ENCODE data around the gene ADAMTSL1. TPM values are rescaled to one million over a fixed set of nuclear protein-coding genes. Genes with fewer than 3 reads are reported as not detected.

The ADAMTSL1 gene
- 3.4 TPM for total RNA-seq
- long read RNA-seq, partial matches to known transcripts, result 0 of 4 reads
- long read RNA-seq, other reads (novel, unspliced or antisense), result 4 of 4 reads

- no peak for DNase-seq (ENCODE audit: low spot score)
Observed at GRCh38 chr9:18473652-18474279, at the start of gene ADAMTSL1. Gene ADAMTSL1 (plus strand): TSS chr9:18474153. CDS start chr9:18474233, 80 bp downstream.

DNA sequence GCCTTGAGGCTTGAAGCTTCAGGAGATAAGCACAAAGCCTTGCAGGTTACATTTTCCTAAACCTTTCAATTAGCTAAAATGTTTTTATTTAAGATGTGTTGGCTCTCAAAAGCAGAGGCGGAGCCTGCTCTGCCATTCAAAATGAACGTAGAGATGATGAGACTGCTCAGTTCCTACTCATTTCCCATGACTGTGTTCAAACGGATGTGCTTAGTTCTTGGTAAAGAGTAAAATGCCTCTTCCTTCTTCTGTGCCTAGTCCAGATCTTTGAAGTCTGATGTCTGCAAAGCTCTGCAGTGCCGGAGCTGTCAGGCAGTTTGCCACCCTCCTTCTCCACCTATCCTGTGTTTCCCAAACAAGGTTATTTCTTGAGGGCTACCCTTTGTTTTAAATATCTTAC, 46.3 kb upstream of the ADAMTSL1 start:
- DNase-seq (ENCODE audit: low spot score), result no peak

DNA sequence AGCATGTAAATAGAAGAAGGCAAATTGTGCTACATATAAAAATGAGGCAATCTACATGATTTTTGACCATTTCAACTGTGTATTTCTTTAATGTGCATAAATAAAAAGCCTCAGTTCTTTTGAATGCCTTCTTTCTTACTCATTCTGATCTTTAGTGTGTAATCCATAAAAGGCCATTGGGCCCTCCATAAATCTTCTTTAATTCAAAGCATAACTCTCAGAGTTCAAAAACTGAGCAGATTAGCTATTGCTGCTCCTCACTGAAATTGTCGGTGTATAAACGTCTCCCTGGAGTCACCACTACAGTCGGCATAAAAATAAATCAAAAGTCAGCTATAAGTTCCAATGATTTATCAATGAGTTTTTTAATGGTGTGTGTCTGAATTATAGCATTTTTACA, 45.3 kb upstream of the ADAMTSL1 start:
- no peak for DNase-seq (ENCODE audit: low spot score)

DNA sequence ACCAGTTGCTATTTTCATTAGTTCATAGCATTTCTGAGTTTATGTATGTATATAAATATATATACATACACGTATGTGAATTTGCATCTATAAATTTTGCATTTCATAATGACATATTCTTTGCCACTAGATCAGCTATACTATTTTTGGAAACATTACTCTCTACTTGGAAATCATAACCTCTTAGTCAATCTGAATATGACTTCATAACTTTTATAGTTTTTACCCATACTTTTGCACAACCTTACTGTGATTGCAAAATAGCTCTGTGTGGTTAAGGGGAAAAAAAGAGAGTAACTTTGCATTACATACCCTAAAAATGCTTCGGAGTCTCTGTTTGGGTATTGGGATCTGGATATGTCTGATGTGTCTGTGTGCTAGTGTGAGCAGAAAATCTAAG, 44.9 kb upstream of the ADAMTSL1 start:
- DNase-seq (ENCODE audit: low spot score), result no peak

DNA sequence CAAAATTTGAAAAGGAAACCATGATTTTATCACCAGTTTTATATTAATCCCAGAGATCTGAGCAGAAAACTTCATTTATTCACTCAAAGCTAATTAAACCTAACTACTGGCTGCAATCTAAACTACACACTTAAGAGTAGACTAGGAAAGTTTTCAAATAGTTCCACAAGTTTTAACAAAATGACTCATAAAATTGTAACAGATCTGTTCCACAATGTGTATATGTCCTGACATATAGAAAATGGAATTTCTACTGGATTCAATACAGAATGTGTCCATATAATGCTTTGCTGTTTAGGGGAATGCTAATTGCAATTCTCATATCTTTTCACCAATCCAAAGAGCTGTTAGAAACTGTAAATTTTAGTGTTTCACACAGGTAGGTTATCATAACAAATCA, 40.3 kb upstream of the ADAMTSL1 start:
- no peak for DNase-seq (ENCODE audit: low spot score)

- DNase-seq (ENCODE audit: low spot score), result no peak
Observed at GRCh38 chr9:18437315-18438201, 36.4 kb upstream of the ADAMTSL1 start.

- no peak for DNase-seq (ENCODE audit: low spot score)
Observed at GRCh38 chr9:18438300-18438925, 35.5 kb upstream of the ADAMTSL1 start.

- DNase-seq (ENCODE audit: low spot score), result no peak
Observed at GRCh38 chr9:18438951-18439350, 35.0 kb upstream of the ADAMTSL1 start.

DNA sequence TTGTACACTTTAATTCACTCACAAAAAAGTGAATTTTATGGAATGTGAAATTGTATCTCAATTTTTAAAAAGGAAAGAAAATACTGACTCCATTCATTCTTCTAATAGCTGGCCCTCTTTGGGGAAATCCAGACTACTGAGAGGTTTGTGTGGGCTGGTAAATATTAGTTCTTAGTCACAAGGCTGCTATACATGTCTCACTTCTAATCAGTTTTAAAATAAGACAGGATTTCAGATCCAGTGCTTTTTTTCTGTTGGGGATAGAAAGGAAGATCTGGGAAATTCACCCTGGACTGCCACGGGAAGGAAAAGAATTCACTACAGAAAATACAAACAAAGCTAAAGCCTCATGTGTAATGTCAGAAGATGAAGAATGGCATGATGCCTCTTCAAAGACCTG, 32.7 kb upstream of the ADAMTSL1 start:
- no peak for DNase-seq (ENCODE audit: low spot score)

- no peak for DNase-seq (ENCODE audit: low spot score)
Observed at GRCh38 chr9:18442629-18443491, 31.1 kb upstream of the ADAMTSL1 start.

GRCh38 chr9:18447131-18447530, 26.8 kb upstream of the ADAMTSL1 start:
- DNase-seq (ENCODE audit: low spot score), result no peak

DNA sequence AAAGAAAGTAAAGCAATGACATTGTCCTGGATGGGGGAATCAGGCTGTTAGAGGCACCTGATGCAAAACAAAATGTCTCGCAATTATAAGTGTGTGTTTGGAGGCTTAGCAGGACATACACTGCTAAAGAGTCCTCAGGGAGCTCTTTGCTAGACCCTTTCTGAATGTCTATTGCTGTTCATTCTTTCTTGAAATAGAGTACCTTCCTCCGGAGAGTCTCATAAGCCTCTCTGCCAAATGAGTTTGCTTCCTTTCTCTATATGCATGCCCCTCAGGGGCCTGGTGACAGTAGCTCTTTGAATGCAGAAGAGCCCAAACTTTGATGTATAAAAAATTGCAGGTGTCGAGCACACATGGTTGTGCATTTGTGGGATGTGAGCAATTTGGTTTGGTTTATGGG, 26.4 kb upstream of the ADAMTSL1 start:
- DNase-seq (ENCODE audit: low spot score), result no peak

GRCh38 chr9:18448101-18448500, 25.9 kb upstream of the ADAMTSL1 start:
- DNase-seq (ENCODE audit: low spot score), result no peak

GRCh38 chr9:18451406-18451805, 22.5 kb upstream of the ADAMTSL1 start:
- DNase-seq (ENCODE audit: low spot score), result no peak

DNA sequence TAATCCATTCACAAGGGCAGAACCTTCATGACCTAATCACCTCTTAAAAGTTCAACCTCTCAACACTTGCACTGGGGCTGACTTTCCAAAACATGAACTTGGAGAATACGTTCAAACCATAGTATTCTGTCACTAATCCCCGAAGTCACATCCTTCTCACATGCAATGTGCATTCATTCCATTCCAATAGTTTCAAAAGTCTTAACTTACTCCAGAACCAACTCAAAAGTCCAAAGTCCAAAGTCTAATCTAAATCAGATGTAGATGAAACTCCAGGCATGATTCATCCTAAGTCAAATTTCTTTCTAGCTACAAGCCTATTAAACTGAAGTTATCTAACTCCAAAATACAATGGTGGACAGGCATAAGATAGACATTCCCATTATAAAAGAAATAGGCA, 21.7 kb upstream of the ADAMTSL1 start:
- no peak for DNase-seq (ENCODE audit: low spot score)

- DNase-seq (ENCODE audit: low spot score), result no peak
Observed at GRCh38 chr9:18456624-18457237, 17.2 kb upstream of the ADAMTSL1 start.

DNA sequence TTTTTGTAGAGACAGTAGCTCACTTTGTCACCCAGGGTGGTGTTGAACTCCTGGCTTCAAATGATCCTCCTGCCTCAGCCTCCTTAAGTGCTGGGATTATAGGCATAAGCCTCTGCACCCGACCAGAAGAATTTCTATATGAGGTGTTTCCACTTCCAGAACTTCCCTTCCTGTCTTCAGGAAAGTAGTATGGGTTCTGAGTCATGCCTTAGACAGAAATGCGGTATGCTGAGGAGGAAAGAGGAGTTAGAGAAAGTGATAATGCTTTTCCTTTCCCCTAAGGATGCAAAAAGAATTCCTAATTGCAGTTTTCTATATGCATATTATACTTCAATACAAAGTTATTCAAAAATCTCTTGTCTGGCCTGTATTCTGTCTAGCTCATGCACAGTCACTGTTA, 16.4 kb upstream of the ADAMTSL1 start:
- DNase-seq (ENCODE audit: low spot score), result no peak

- no peak for DNase-seq (ENCODE audit: low spot score)
Observed at GRCh38 chr9:18459962-18460584, 13.9 kb upstream of the ADAMTSL1 start.

DNA sequence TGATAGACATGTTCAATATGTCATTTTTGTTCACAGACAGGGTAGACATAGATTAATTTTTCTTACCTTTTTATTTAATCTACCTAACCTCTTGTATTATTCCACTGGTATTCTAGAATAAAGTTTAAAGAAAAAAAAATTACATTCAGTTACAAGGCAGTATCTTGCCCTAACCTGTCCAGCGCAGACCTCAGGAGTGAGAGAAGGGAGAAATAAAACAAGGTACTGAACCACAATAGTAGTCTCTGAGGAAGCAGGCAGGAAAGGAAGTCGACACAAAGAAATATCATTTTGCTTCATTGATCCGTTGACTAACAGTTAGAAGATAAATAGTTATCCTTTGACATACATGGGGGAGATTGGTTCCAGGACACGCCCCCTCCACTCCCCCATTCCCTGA, 12.5 kb upstream of the ADAMTSL1 start:
- DNase-seq (ENCODE audit: low spot score), result no peak

DNA sequence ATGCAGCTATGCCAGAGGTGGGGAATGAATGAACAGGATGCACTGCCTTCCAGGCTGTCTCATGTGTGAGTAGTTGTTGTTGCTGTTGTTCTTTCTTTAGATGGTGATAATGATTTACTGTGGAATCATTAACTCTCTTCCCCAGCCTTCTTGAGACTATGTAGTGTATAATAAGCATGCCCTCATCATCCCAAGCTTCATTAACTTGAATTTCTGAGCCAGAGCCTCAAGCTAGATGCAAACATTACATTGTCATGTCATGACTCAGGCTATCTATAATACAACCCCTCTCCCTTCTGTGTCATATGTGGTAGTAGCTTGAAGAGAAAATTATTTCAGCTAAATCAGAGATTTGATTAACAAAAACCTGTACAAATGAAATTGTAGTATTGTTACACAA, 10.0 kb upstream of the ADAMTSL1 start:
- DNase-seq (ENCODE audit: low spot score), result no peak

All from mesenteric fat pad (tissue), 1 donor.